IMR-90 (cell line): ENCODE data around the gene ACTRT2. TPM values are rescaled to one million over a fixed set of nuclear protein-coding genes. Genes with fewer than 3 reads are reported as not detected.

Source experiments
- ATAC-seq: fragments of 200-7000 bp; cut with Tn5 transposase; 2 replicates; pipeline ENCODE4 v1.9.1; 2020; ENCODE audit warnings: low read depth, mild to moderate bottlenecking, moderate library complexity
- BruUV-seq: library from RNA; stranded (reverse); fragments of 400-500 nt; replicated peaks from 2 replicates; lab custom pipeline; 2021; lab: Mats Ljungman, UMichigan
- CTCF ChIA-PET: fragments of 300-600 bp; formaldehyde crosslinking; extraction: SDS; loops from one replicate; lab custom pipeline; 2021; ENCODE audit warnings: antibody characterized with exemption; lab: Yijun Ruan, JAX
- POLR2A ChIA-PET: fragments of 300-600 bp; sonication (Branson Sonifier 250); formaldehyde crosslinking; loops from one replicate; lab custom pipeline; 2022; ENCODE audit warnings: antibody characterized with exemption; ENCODE audit not compliant: unreplicated experiment; lab: Charles Lee
- DNase-seq: peaks from one replicate; pipeline ENCODE4 v3.0.0; 2013
- H2AFZ ChIP-seq: replicated peaks from 2 replicates; pipeline ENCODE3; 2013; ENCODE audit warnings: low read length, mild to moderate bottlenecking; ENCODE audit not compliant: poor library complexity
- H2AK5ac ChIP-seq: 2 replicates; pipeline ENCODE4 v1.6.1; 2013; ENCODE audit warnings: low read depth, low read length, inconsistent platforms
- H2AK9ac ChIP-seq: replicated peaks from 2 replicates; pipeline ENCODE3; 2013; ENCODE audit warnings: mild to moderate bottlenecking, low read depth, low read length, moderate library complexity; ENCODE audit not compliant: poor library complexity
- H2BK120ac ChIP-seq: 2 replicates; pipeline ENCODE4 v1.6.1; 2013; ENCODE audit warnings: low read depth, low read length, inconsistent platforms
- H2BK15ac ChIP-seq: 3 replicates; pipeline ENCODE4 v1.6.1; 2013; ENCODE audit warnings: low read depth, low read length, inconsistent platforms
- H2BK20ac ChIP-seq: 2 replicates; pipeline ENCODE4 v1.6.1; 2013; ENCODE audit warnings: low read depth, mild to moderate bottlenecking, inconsistent platforms, low read length, moderate library complexity
- H2BK5ac ChIP-seq: 2 replicates; pipeline ENCODE4 v1.6.1; 2013; ENCODE audit warnings: mild to moderate bottlenecking, low read depth, low read length, inconsistent platforms; ENCODE audit not compliant: poor library complexity, severe bottlenecking
- H3K14ac ChIP-seq: replicated peaks from 2 replicates; pipeline ENCODE4 v1.6.1; 2013; ENCODE audit warnings: low read depth, low read length, inconsistent platforms
- H3K18ac ChIP-seq: 2 replicates; pipeline ENCODE4 v1.6.1; 2013; ENCODE audit warnings: low read depth, low read length, control low read depth
- H3K23ac ChIP-seq: 2 replicates; pipeline ENCODE4 v1.6.1; 2013; ENCODE audit warnings: low read depth, low read length, inconsistent platforms
- H3K27ac ChIP-seq: 2 replicates; pipeline ENCODE4 v1.5.1; 2013; ENCODE audit warnings: mild to moderate bottlenecking, control low read depth, low read length; ENCODE audit not compliant: insufficient read depth
- H3K27me3 ChIP-seq: 2 replicates; pipeline ENCODE4 v1.6.1; 2013; ENCODE audit warnings: low read length; ENCODE audit not compliant: control insufficient read depth, insufficient read depth
- H3K36me3 ChIP-seq: 2 replicates; pipeline ENCODE4 v1.6.1; 2013; ENCODE audit warnings: low read length, mixed read lengths; ENCODE audit not compliant: control insufficient read depth, insufficient read depth
- H3K4ac ChIP-seq: 2 replicates; pipeline ENCODE4 v1.6.1; 2013; ENCODE audit warnings: low read depth, low read length, inconsistent platforms
- H3K4me1 ChIP-seq: 2 replicates; pipeline ENCODE4 v1.6.1; 2013; ENCODE audit warnings: low read length, mixed read lengths; ENCODE audit not compliant: control insufficient read depth, insufficient read depth
- H3K4me2 ChIP-seq: 2 replicates; pipeline ENCODE4 v1.6.1; 2013; ENCODE audit warnings: low read depth, mild to moderate bottlenecking, control low read depth, low read length, moderate library complexity
- H3K4me3 ChIP-seq: 2 replicates; pipeline ENCODE4 v1.5.1; 2013; ENCODE audit warnings: low read depth, mild to moderate bottlenecking, control low read depth, low read length, moderate library complexity; ENCODE audit not compliant: insufficient read depth
- H3K56ac ChIP-seq: 2 replicates; pipeline ENCODE4 v1.6.1; 2013; ENCODE audit warnings: low read length, inconsistent platforms; ENCODE audit not compliant: insufficient read depth; ENCODE audit errors: extremely low read depth
- H3K79me1 ChIP-seq, 2 experiments: 2 replicates each; pipeline ENCODE4 v1.6.1; 2013; ENCODE audit warnings: low read length in 2 of 2, inconsistent platforms in 1 of 2, low read depth in 1 of 2
- H3K9ac ChIP-seq: 2 replicates; pipeline ENCODE4 v1.6.1; 2013; ENCODE audit warnings: low read depth, low read length, control low read depth
- H3K9me1 ChIP-seq: 2 replicates; pipeline ENCODE4 v1.6.1; 2013; ENCODE audit warnings: low read length, inconsistent platforms; ENCODE audit not compliant: insufficient read depth
- H3K9me3 ChIP-seq: 2 replicates; pipeline ENCODE4 v1.6.1; 2013; ENCODE audit warnings: low read length; ENCODE audit not compliant: control insufficient read depth, insufficient read depth
- H4K20me1 ChIP-seq: 2 replicates; pipeline ENCODE4 v1.6.1; 2013; ENCODE audit warnings: low read length, inconsistent platforms; ENCODE audit not compliant: insufficient read depth
- H4K5ac ChIP-seq: 2 replicates; pipeline ENCODE4 v1.6.1; 2013; ENCODE audit warnings: mild to moderate bottlenecking, low read depth, low read length, control low read depth
- H4K8ac ChIP-seq, 2 experiments: 2 replicates each; pipeline ENCODE4 v1.6.1; 2013; ENCODE audit warnings: low read depth in 2 of 2, low read length in 2 of 2, control low read depth in 1 of 2, inconsistent platforms in 1 of 2
- H4K91ac ChIP-seq: 2 replicates; pipeline ENCODE4 v1.6.1; 2013; ENCODE audit warnings: low read depth, low read length, inconsistent platforms; ENCODE audit not compliant: insufficient read depth
- BHLHE40 ChIP-seq: fragments of 150-350 bp; IDR thresholded peaks from 2 replicates; pipeline ENCODE4 v1.6.1; 2016; ENCODE audit warnings: mild to moderate bottlenecking, low read depth, low read length
- CEBPB ChIP-seq: IDR thresholded peaks from 2 replicates; pipeline ENCODE4 v1.6.1; 2012; ENCODE audit warnings: low read depth, low read length, improper control_type of control experiment
- CHD1 ChIP-seq: IDR thresholded peaks from 2 replicates; pipeline ENCODE4 v1.6.1; 2012; ENCODE audit warnings: low read depth, low read length, improper control_type of control experiment
- FOS ChIP-seq: fragments of 150-350 bp; IDR thresholded peaks from 2 replicates; pipeline ENCODE4 v1.6.1; 2016; ENCODE audit warnings: low read depth, low read length
- MAFK ChIP-seq: IDR thresholded peaks from 2 replicates; pipeline ENCODE4 v1.6.1; 2012; ENCODE audit warnings: low read depth, low read length, improper control_type of control experiment
- MAZ ChIP-seq: IDR thresholded peaks from 2 replicates; pipeline ENCODE4 v1.6.1; 2012; ENCODE audit warnings: low read depth, mild to moderate bottlenecking, low read length, improper control_type of control experiment, moderate library complexity, borderline replicate concordance
- MXI1 ChIP-seq: IDR thresholded peaks from 2 replicates; pipeline ENCODE4 v1.6.1; 2012; ENCODE audit warnings: low read depth, mild to moderate bottlenecking, low read length, moderate library complexity, borderline replicate concordance
- NFE2L2 ChIP-seq: fragments of 150-350 bp; IDR thresholded peaks from 2 replicates; pipeline ENCODE4 v1.6.1; 2016; ENCODE audit warnings: low read depth, mild to moderate bottlenecking, low read length
- POLR2A ChIP-seq: IDR thresholded peaks from 2 replicates; pipeline ENCODE4 v1.6.1; 2012; ENCODE audit warnings: mild to moderate bottlenecking, low read depth, low read length
- RAD21 ChIP-seq: IDR thresholded peaks from 2 replicates; pipeline ENCODE4 v1.6.1; 2012; ENCODE audit warnings: low read length, improper control_type of control experiment
- RCOR1 ChIP-seq: IDR thresholded peaks from 2 replicates; pipeline ENCODE4 v1.6.1; 2012; ENCODE audit warnings: mild to moderate bottlenecking, low read length, improper control_type of control experiment; ENCODE audit not compliant: insufficient replicate concordance
- RFX5 ChIP-seq: IDR thresholded peaks from 2 replicates; pipeline ENCODE4 v1.8.0; 2012; ENCODE audit warnings: low read depth, mild to moderate bottlenecking, low read length, moderate library complexity
- SMC3 ChIP-seq: fragments of 150-350 bp; IDR thresholded peaks from 2 replicates; pipeline ENCODE4 v1.6.1; 2016; ENCODE audit warnings: low read depth, mild to moderate bottlenecking, antibody characterized with exemption, low read length, moderate library complexity
- WGBS, 2 experiments: methylation state at CpG; one replicate each; pipeline versions ENCODE4 v1.1.5 to v1.1.7; 2013; ENCODE audit warnings: missing lambda C conversion rate in 2 of 2; ENCODE audit not compliant: insufficient read length in 1 of 2; ENCODE audit errors: extremely low coverage in 2 of 2; 5-methylcytosine and 5-hydroxymethylcytosine counted together
- dilution Hi-C: fragments of 300-500 bp; cut with HindIII; formaldehyde crosslinking; loops from one replicate; pipeline ENCODE4 v1.14.3; 2018; ENCODE audit warnings: low sequenced_read_pairs; ENCODE audit not compliant: unreplicated experiment
- in situ Hi-C: fragments of 300-500 bp; cut with MboI; formaldehyde crosslinking; loops from 3 replicates; pipeline ENCODE4 v1.14.3; 2019; ENCODE audit warnings: low sequenced_read_pairs, inconsistent platforms, mixed read lengths
- intact Hi-C: fragments of 100-400 bp; cut with micrococcal nuclease; formaldehyde crosslinking; loops from 2 replicates; pipeline ENCODE4 v1.10.0; 2022
- polyA plus RNA-seq, 3 experiments: library from polyadenylated mRNA; depleted of rRNA; stranded (reverse); fragments of >200 nt; gene quantifications; 2 replicates each; pipeline ENCODE4 v1.2.3, GENCODE V29; 2012; ENCODE audit warnings: low replicate concordance in 1 of 3
- total RNA-seq: library from RNA; depleted of rRNA; stranded (reverse); fragments of >200 nt; gene quantifications from 2 replicates; pipeline ENCODE4 v1.2.3, GENCODE V29; 2012
- TF ChIP-seq, protein P1 (sequence below): fragments of 150-350 bp; IDR thresholded peaks from 2 replicates; pipeline ENCODE4 v1.6.1; 2017; ENCODE audit warnings: mild to moderate bottlenecking, antibody characterized with exemption, low read length, low read depth
- TF ChIP-seq, protein P2 (sequence below): fragments of 150-350 bp; IDR thresholded peaks from 2 replicates; pipeline ENCODE4 v1.6.1; 2016; ENCODE audit warnings: low read depth, mild to moderate bottlenecking, low read length, moderate library complexity, borderline replicate concordance
- TF ChIP-seq, protein P3 (sequence below): conservative IDR thresholded peaks from 2 replicates; pipeline ENCODE4 v1.5.1; 2012; ENCODE audit warnings: mild to moderate bottlenecking, low read depth, low read length, improper control_type of control experiment

ACTRT2 gene
- total and polyA plus RNA-seq, 2 of the 4 experiments (the other 2 are of a cell fraction): not detected

DNA sequence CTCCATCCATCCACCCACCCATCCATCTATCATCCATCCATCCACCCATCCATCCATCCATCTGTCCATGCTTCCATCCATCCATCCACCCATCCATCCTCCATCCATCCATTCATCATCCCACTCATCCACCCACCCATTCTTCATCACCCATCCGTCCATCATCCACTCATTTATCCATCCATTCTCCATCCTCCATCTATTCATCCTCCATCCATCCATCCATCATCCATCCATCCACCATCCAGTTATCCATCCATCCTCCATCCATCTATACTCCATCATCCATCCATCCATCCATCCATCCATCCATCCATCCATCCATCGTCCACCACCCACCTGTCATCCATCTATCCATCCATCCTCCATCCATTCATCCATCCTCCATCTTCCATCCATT is 32.1 kb upstream of the ACTRT2 start:
- Histone ChIP-seq H3K4me3 (no peak overlapping the region), H4K91ac (no peak overlapping the region), H3K27me3 (no peaks in the 10 kb centered on the region), H4K5ac (no peak overlapping the region), H2BK20ac (no peak overlapping the region), H3K18ac (no peak overlapping the region), H3K4me2 (no peak overlapping the region), H3K9ac (no peak overlapping the region), H3K79me1 (no peaks in the 10 kb centered on the region), H2BK120ac (no peak overlapping the region), H4K8ac (no peak overlapping the region), H3K36me3 (no peaks in the 10 kb centered on the region), H2AK9ac (no peak overlapping the region), H2AFZ (no peak overlapping the region), H3K27ac (no peak overlapping the region), H4K20me1 (no peaks in the 10 kb centered on the region), H2BK15ac (no peak overlapping the region), H2AK5ac (no peak overlapping the region), H3K4ac (no peak overlapping the region), H3K14ac (no peak overlapping the region), H3K4me1 (no peaks in the 10 kb centered on the region), H2BK5ac (peak overlapping the region; percentile 65), H3K23ac (no peak overlapping the region), H3K9me3 (peaks cover 47% of the 10 kb centered on the region), H3K56ac (no peak overlapping the region), H3K9me1 (no peaks in the 10 kb centered on the region)
- CTCF ChIA-PET: no interaction called here
- 39 to 100% methylated on average over 1 to 2 of the region's 2 CpGs for WGBS, 2 experiments
- dilution Hi-C loops (no loop called here), intact Hi-C loops (no loop called here), in situ Hi-C loops (no loop called here)
- POLR2A ChIA-PET: no interaction called here
- TF ChIP-seq MAZ (no peak), MXI1 (no peak), RCOR1 (no peak), BHLHE40 (no peak), CHD1 (no peak), NFE2L2 (no peak), FOS (no peak), MAFK (no peak), RFX5 (no peak), SMC3 (no peak), POLR2A (no peak), CEBPB (no peak), RAD21 (no peak)
- TF ChIP-seq, protein P1, sequence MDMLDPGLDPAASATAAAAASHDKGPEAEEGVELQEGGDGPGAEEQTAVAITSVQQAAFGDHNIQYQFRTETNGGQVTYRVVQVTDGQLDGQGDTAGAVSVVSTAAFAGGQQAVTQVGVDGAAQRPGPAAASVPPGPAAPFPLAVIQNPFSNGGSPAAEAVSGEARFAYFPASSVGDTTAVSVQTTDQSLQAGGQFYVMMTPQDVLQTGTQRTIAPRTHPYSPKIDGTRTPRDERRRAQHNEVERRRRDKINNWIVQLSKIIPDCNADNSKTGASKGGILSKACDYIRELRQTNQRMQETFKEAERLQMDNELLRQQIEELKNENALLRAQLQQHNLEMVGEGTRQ: no peak
- TF ChIP-seq, protein P2, sequence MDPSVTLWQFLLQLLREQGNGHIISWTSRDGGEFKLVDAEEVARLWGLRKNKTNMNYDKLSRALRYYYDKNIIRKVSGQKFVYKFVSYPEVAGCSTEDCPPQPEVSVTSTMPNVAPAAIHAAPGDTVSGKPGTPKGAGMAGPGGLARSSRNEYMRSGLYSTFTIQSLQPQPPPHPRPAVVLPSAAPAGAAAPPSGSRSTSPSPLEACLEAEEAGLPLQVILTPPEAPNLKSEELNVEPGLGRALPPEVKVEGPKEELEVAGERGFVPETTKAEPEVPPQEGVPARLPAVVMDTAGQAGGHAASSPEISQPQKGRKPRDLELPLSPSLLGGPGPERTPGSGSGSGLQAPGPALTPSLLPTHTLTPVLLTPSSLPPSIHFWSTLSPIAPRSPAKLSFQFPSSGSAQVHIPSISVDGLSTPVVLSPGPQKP: no peak
- TF ChIP-seq, protein P3, sequence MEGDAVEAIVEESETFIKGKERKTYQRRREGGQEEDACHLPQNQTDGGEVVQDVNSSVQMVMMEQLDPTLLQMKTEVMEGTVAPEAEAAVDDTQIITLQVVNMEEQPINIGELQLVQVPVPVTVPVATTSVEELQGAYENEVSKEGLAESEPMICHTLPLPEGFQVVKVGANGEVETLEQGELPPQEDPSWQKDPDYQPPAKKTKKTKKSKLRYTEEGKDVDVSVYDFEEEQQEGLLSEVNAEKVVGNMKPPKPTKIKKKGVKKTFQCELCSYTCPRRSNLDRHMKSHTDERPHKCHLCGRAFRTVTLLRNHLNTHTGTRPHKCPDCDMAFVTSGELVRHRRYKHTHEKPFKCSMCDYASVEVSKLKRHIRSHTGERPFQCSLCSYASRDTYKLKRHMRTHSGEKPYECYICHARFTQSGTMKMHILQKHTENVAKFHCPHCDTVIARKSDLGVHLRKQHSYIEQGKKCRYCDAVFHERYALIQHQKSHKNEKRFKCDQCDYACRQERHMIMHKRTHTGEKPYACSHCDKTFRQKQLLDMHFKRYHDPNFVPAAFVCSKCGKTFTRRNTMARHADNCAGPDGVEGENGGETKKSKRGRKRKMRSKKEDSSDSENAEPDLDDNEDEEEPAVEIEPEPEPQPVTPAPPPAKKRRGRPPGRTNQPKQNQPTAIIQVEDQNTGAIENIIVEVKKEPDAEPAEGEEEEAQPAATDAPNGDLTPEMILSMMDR: no peak
- ATAC-seq: no peak
- BruUV-seq: no TSS peak
- no peak for DNase-seq
